ENCODE measurements around the gene MYOCD.

GRCh38 chr17:12640364-12640763, 25.3 kb upstream of the MYOCD start:
- TF ChIP-seq POLR2A (IDR thresholded peaks at IDR 0.05) (no peak), CTCF (IDR thresholded peaks at IDR 0.05) (no peak)
